NAMALWA (cell line): ENCODE results near the gene PON2.
"Not testable (repeated sequence)": the region's sequence is repeated elsewhere in the genome, so short reads cannot be mapped to it uniquely, and the experiment has no call there.

Source experiments
- DNase-seq: peaks from one replicate; pipeline ENCODE4 v3.0.0-alpha.2; 2015; ENCODE audit warnings: low spot score

PON2 gene

GRCh38 chr7:95434557-95435421 is at the start of gene PON2:
TSS of gene PON2 (minus strand) at chr7:95435028. CDS start at chr7:95434951, 77 bp downstream.
- peak; percentile 19 for DNase-seq

DNA sequence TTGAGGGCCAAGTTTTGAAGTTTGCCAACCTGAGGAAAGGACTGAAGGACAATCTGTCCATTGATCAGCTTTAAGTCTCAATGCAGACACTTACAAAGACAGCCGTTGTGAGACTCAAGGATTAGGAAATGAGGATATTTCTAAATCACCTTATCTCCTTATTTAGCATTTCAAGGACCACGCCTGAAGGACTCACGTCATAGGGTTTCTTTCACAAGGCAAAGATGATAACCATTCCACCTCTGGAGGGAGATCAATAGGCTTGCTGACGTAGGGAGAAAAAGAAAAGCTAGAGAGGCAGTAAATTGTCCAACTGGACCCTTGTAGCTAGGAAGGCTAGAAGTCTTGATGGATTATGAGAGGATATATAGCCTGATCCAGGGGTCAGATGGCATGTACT is 47.6 kb upstream of the PON2 start:
- DNase-seq = no peak

DNA sequence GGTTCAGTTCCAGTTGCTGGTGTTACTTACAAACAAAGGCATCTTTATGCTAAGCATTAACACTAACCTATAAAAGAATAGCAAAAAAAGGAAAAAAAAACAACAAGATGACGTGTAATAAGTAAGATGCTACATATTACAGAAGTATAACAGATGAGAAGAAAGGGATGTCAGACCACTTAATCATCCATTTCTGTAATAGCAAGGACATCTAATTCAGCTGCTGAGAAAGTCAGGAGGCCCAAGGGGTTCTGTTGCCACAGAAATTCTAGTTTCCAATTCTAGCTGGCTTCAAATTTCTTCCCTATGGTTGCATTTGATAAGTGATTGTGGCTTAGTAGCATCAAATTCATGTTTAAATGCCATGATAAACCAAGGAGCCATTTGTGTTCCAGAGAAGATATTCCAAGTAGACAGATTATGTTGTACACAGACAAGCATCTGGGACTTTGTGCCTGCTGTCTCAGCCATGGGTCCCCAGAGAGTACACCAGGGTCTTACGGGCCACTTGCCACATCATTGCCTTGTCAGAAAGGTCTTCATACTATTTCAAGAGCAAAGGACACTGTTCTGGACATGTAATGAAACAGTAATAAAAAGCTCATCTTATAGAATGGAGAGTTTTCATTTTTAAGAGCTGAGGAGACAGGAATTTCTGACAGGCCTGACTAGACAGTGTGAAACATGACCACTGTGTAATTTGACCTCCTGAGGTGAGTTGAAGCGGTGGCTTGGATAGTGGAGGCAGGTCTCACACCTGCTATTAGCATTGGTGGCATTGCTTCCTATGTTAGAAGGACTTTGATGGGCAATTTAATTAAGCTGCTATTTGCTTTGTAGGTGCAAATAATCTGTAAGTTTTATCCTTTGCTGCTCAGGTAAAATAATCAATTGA is 46.7 kb upstream of the PON2 start:
- DNase-seq = no peak

DNA sequence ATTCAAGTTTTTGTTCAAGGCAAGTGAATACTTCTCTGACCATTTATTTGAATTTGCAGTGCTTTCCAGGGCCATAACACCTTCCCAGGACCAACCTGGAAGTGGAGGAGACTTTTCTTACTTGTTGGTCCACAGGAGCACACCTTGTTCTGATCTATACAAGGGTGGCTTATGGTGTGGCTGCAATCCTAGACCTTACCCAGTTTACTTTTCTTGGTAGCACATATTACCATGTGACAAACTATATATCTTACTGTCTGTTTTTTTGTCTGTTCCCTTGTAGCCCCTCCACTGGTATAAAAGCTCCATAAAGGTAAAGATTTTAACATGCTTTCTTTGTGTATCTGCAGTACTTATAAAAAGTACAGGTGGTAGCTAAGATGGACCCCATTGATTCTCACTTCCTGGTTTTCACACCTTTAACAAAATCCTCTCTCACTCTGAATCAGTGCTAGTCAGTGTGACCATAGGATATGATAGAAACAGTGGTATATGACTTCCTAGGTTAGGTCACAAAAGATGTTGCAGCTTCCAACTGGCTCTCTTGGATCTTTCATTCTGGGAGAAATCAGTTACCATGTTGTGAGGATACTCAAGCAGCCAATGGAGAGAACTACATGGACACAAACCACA is 45.3 kb upstream of the PON2 start:
- no peak for DNase-seq

- DNase-seq = peak; percentile 35
Measured at GRCh38 chr7:95478272-95479037, 43.6 kb upstream of the PON2 start.

GRCh38 chr7:95476904-95477594 is 42.2 kb upstream of the PON2 start:
- peak; percentile 84 for DNase-seq

- no peak for DNase-seq
Measured at GRCh38 chr7:95476072-95476847, 41.4 kb upstream of the PON2 start.

DNA sequence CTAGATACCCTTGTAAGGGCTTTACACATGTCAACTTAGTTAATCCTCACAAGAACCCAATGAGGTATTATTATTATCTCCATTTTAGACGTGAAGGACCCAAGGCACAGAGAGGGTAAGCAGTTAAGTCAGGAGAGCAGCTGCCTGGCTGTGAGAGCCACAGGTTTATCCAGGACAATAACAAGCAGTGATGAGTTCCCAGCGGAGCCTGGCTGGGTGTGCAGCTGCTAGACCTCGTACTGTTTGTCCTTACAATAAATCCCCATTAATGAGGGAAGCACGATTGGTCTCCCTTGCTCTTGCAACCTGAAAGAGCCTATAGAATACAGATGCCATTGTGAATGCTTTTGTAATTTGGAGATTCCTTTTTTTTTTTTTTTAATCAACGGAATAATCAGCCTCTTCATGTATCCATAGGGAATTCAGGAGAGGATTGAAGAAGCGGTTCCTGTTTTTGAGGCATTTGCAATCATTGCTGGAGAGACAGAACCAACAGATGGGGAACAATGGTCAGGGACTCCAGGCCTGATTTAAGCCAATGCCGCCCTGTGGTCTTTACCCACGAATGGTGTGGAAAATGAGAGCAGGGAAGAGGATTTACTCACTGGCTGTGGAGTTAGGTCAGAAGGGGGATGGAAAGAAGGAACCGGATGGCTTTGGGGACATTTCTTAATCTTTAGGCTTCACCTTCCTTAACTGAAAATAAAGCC is 38.6 kb upstream of the PON2 start:
- no peak for DNase-seq

DNA sequence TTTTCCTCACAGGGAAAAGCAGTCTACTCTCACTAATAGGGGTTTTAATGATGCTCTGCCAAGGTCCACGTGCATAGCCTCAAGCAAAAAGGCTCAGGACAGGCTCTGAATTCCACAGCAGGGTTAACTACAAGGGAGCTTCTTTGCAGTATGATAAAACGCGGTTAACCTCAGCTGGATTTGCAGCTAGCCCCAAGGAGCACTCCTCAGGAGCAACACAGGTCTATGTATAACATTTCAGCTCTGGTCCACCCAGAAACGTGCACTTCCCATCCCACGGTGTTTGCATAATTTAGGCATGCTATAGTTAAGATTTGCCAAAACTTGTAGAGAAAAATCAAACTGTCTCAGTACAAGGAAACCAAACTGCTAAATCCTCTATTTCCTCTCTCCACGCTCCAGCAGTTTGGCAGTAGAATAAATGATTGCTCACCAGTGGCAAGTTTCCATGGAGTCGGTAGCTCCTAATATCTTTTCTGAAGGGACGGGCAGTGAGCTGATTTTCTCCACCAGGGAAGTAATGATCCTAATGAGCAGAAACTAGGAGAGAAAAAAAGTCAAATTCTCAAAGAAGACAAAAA is 37.8 kb upstream of the PON2 start:
- DNase-seq = no peak

DNA sequence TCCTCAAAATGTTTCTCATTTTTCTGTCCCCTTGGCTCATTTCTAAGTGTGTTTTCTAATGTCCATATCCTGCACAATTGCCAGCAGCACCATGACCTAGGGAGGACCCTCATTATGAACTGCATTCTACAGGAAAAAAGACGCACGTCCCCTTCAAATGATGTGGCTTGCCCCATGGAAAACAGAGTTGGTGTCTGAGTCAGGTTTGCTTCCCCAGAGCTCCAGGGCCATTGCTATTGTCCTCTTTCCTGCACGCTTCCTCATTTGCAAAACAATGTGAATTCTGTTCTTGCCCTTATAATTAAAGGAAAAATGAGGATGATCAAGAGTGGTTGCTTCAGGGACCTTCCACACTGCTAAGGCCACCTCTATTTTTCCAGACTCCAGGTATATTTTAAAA is 36.2 kb upstream of the PON2 start:
- DNase-seq = no peak

GRCh38 chr7:95470452-95470851 is 35.6 kb upstream of the PON2 start:
- DNase-seq = peak; percentile 67

GRCh38 chr7:95469848-95470247 is 35.0 kb upstream of the PON2 start:
- DNase-seq = no peak

DNA sequence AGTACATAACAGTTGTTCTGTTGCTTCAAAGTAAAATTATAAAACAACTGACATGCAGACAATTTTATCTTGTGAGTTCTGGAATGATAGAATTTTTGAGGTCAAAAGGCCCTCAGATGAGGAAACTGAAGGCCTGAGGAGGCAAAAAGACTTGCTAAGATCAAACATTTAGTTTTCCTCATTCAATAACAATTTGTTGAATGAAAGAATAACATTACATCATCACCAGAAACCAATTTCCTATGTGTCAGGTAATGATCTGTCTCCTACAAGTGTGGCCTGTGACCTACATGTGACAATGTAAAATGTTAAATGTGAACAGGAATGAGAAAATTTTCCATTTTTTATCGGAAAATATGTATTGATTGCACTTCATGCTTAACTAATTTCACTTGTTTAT is 34.4 kb upstream of the PON2 start:
- DNase-seq = no peak

GRCh38 chr7:95467912-95468607 is 33.2 kb upstream of the PON2 start:
- DNase-seq = no peak

- DNase-seq = not testable (repeated sequence)
Measured at GRCh38 chr7:95460653-95461052, 25.8 kb upstream of the PON2 start.

- DNase-seq = no peak
Measured at GRCh38 chr7:95457947-95458346, 23.1 kb upstream of the PON2 start.

DNA sequence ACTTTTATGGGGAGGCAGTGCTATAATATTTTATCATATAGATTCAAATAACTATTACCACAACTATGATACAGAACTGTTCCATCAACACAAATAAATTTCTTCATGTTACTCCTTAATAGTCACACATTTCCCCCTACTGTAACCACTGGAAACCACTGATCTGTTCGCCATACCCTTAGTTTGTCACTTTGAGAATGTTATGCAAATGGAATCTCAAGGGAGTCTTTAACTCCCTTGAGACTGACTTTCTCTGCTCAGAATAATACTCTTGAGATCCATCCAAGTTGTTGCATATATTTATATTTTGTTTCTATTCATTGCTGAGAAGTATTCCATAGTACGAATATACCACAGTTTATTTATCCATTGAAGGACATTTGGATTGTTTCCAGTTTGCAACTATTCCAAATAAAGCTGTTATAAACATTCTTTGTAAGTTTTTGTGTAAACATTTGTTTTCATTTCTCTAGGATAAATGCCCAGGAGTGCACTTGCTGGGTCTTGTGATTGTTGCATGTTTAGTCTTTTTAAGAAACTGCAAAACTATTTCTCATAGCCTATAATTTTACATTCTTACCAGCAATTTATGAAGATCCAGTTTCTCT is 19.7 kb upstream of the PON2 start:
- DNase-seq = peak; percentile 72

GRCh38 chr7:95446618-95447017 is 11.8 kb upstream of the PON2 start:
- DNase-seq = no peak
